Measurements from ENCODE around the gene MSH6. TPM values are rescaled to one million over a fixed set of nuclear protein-coding genes. Genes with fewer than 3 reads are reported as not detected.

Gene MSH6
- total RNA-seq, 1 experiment from 2014 or later = 88.1 TPM

DNA sequence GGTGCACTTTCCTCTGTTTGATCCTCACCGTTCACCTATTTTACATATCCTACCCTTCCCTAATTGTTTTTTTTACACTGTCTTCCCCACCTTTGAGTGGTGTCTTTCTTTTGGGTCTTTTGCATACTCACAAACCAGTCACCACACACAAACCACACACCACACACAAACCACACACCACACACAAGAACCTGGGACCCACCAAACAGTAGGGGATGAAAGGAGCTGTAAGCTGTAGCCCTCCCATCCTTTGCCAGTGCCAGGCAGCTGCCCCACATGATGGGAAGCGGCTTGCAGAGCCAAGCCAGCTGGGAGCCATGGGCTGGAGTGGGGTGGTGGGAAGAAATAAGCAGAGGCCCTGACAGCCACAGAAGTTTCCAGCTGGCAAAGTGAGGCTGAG is 38.9 kb upstream of the MSH6 start:
- Mint-ChIP-seq H3K27ac (ENCODE audit: unreplicated experiment) (no peak overlapping the region), H3K27me3 (ENCODE audit: unreplicated experiment) (peaks cover 42% of the 10 kb centered on the region), H3K4me1 (ENCODE audit: low read depth, unreplicated experiment) (no peaks in the 10 kb centered on the region), H3K9me3 (ENCODE audit: low read depth, unreplicated experiment) (no peaks in the 10 kb centered on the region), H3K36me3 (ENCODE audit: insufficient read depth, unreplicated experiment) (no peaks in the 10 kb centered on the region), H3K4me3 (ENCODE audit: low read depth, unreplicated experiment) (no peak overlapping the region)
- TF ChIP-seq, protein P1, sequence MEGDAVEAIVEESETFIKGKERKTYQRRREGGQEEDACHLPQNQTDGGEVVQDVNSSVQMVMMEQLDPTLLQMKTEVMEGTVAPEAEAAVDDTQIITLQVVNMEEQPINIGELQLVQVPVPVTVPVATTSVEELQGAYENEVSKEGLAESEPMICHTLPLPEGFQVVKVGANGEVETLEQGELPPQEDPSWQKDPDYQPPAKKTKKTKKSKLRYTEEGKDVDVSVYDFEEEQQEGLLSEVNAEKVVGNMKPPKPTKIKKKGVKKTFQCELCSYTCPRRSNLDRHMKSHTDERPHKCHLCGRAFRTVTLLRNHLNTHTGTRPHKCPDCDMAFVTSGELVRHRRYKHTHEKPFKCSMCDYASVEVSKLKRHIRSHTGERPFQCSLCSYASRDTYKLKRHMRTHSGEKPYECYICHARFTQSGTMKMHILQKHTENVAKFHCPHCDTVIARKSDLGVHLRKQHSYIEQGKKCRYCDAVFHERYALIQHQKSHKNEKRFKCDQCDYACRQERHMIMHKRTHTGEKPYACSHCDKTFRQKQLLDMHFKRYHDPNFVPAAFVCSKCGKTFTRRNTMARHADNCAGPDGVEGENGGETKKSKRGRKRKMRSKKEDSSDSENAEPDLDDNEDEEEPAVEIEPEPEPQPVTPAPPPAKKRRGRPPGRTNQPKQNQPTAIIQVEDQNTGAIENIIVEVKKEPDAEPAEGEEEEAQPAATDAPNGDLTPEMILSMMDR (IDR thresholded peaks at IDR 0.05; ENCODE audit: unreplicated experiment) = no peak
- no TSS peak for BruUV-seq (replicated peaks)
- CTCF ChIA-PET = interaction anchor here (0.6 kb wide), 1 partner anchor 30 kb away, joined by 3 read pairs; no protein-coding TSS in a partner anchor
- DNase-seq = no peak
- intact Hi-C loops (cut with micrococcal nuclease; ENCODE audit: unreplicated experiment) = no loop called here

DNA sequence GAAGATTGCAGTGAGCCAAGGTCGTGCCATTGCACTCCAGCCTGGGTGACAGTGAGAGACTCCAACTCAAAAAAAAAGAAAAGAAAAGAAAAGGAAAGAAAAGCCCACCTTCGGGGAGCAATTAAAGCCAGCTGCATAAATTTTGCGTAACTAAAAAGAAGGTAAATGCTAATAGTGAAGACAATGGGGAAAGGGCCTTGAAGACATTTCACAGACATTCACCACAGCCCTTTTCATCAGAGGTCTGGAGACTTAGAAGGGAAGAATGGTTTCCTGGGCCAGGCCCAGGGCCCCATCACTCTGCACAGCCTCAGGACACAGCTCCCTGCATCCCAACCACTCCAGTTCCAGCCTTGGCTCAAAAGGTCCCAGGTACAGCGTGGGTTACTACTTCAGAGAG is 35.1 kb upstream of the MSH6 start:
- H3K4me3 Mint-ChIP-seq (ENCODE audit: low read depth, unreplicated experiment) = no peak overlapping the region
- TF ChIP-seq, protein P1 (IDR thresholded peaks at IDR 0.05; ENCODE audit: unreplicated experiment) = no peak
- no peak for DNase-seq
- H3K27me3 Mint-ChIP-seq (ENCODE audit: unreplicated experiment) = peaks cover 28% of the 10 kb centered on the region
- no peak overlapping the region for H3K27ac Mint-ChIP-seq (ENCODE audit: unreplicated experiment)
- intact Hi-C loops (cut with micrococcal nuclease; ENCODE audit: unreplicated experiment) = no loop called here
- CTCF ChIA-PET = no interaction called here
- no TSS peak for BruUV-seq (replicated peaks)
- peaks cover 11% of the 10 kb centered on the region for H3K4me1 Mint-ChIP-seq (ENCODE audit: low read depth, unreplicated experiment)
- H3K9me3 Mint-ChIP-seq (ENCODE audit: low read depth, unreplicated experiment) = no peaks in the 10 kb centered on the region
- no peaks in the 10 kb centered on the region for H3K36me3 Mint-ChIP-seq (ENCODE audit: insufficient read depth, unreplicated experiment)

- Mint-ChIP-seq H3K36me3 (ENCODE audit: insufficient read depth, unreplicated experiment) (no peaks in the 10 kb centered on the region), H3K4me1 (ENCODE audit: low read depth, unreplicated experiment) (peaks cover 11% of the 10 kb centered on the region), H3K4me3 (ENCODE audit: low read depth, unreplicated experiment) (no peak overlapping the region), H3K27ac (ENCODE audit: unreplicated experiment) (no peak overlapping the region), H3K27me3 (ENCODE audit: unreplicated experiment) (no peaks in the 10 kb centered on the region), H3K9me3 (ENCODE audit: low read depth, unreplicated experiment) (no peaks in the 10 kb centered on the region)
- TF ChIP-seq, protein P1 (IDR thresholded peaks at IDR 0.05; ENCODE audit: unreplicated experiment) = no peak
- no TSS peak for BruUV-seq (replicated peaks)
- intact Hi-C loops (cut with micrococcal nuclease; ENCODE audit: unreplicated experiment) = no loop called here
- CTCF ChIA-PET = interaction anchor here (0.6 kb wide), 1 partner anchor 209 kb away, joined by 4 read pairs; no protein-coding TSS in a partner anchor
- DNase-seq = peak; percentile 6
These were observed 31.0 kb upstream of the MSH6 start for GRCh38 chr2:47751856-47752414.

- BruUV-seq (replicated peaks) = no TSS peak
- peaks cover 8% of the 10 kb centered on the region for H3K4me1 Mint-ChIP-seq (ENCODE audit: low read depth, unreplicated experiment)
- H3K9me3 Mint-ChIP-seq (ENCODE audit: low read depth, unreplicated experiment) = peaks cover 5% of the 10 kb centered on the region
- intact Hi-C loops (cut with micrococcal nuclease; ENCODE audit: unreplicated experiment) = loop anchor here (5.0 to 10.0 kb wide), 5 partner anchors 113 to 430 kb away; no protein-coding TSS in a partner anchor
- H3K27me3 Mint-ChIP-seq (ENCODE audit: unreplicated experiment) = peaks cover 22% of the 10 kb centered on the region
- no peak overlapping the region for H3K4me3 Mint-ChIP-seq (ENCODE audit: low read depth, unreplicated experiment)
- TF ChIP-seq, protein P1 (IDR thresholded peaks at IDR 0.05; ENCODE audit: unreplicated experiment) = no peak
- no peaks in the 10 kb centered on the region for H3K36me3 Mint-ChIP-seq (ENCODE audit: insufficient read depth, unreplicated experiment)
- DNase-seq = no peak
- H3K27ac Mint-ChIP-seq (ENCODE audit: unreplicated experiment) = no peak overlapping the region
- CTCF ChIA-PET = interaction anchor here (0.6 to 1.4 kb wide), 10 partner anchors 17 to 478 kb away, joined by 3 to 12 read pairs (median 4); partner anchors contain the start of gene MSH2
These were observed 15.5 kb upstream of the MSH6 start for GRCh38 chr2:47767497-47767844.

All from Calu3 (cell line).